K562 (cell line): ENCODE results near the gene CCDC85A. TPM values are rescaled to one million over a fixed set of nuclear protein-coding genes. Genes with fewer than 3 reads are reported as not detected.

Experiments used
- ATAC-seq: fragments of 200-7000 bp; cut with Tn5 transposase; 3 replicates; pipeline ENCODE4 v1.9.1; 2020; ENCODE audit warnings: moderate library complexity
- BruUV-seq: library from RNA; stranded (reverse); fragments of 400-500 nt; replicated peaks from 2 replicates; lab custom pipeline; 2021; lab: Mats Ljungman, UMichigan
- CTCF ChIA-PET: fragments of 300-600 bp; formaldehyde crosslinking; extraction: SDS; loops from one replicate; lab custom pipeline; 2021; ENCODE audit warnings: low intra/inter-chr PET ratio; lab: Yijun Ruan, JAX
- POLR2A ChIA-PET: fragments of 300-600, 350-650 bp; sonication (Branson Sonifier 250); formaldehyde crosslinking; extraction: SDS; loops from one replicate; lab custom pipeline; 2021; ENCODE audit warnings: antibody characterized with exemption, inconsistent platforms; lab: Yijun Ruan, JAX
- DNase-seq, 4 experiments: peaks; one replicate each; pipeline versions ENCODE4 v3.0.0 to v3.0.0-alpha.2; 2011 to 2018; ENCODE audit warnings: low spot score in 3 of 4, mixed read lengths in 3 of 4; ENCODE audit errors: extremely low read depth in 1 of 4
- FAIRE-seq: peaks from 2 replicates; lab custom pipeline; 2011; peaks lifted over from hg19 to GRCh38; lab: Jason Lieb, UNC
- H2AFZ ChIP-seq: 2 replicates; pipeline ENCODE4 v1.6.0; 2011; ENCODE audit warnings: low read depth, low read length, control low read depth, inconsistent platforms
- H3K27ac ChIP-seq: fragments of 200-600 bp; 3 replicates; pipeline ENCODE4 v1.8.0; 2011; ENCODE audit warnings: low read depth, mild to moderate bottlenecking, control low read depth, inconsistent platforms, low read length, moderate library complexity, mixed read lengths; ENCODE audit errors: extremely low read depth
- H3K27me3 ChIP-seq, 2 experiments: fragments of 300-600 bp in 1 of 2; 2 replicates in 1 of 2; 3 replicates in 1 of 2; pipeline versions ENCODE4 v1.6.0 to v1.8.0; 2011; ENCODE audit warnings: inconsistent platforms in 2 of 2, low read length in 2 of 2, mild to moderate bottlenecking in 1 of 2, mixed read lengths in 1 of 2, moderate library complexity in 1 of 2; ENCODE audit not compliant: control insufficient read depth in 2 of 2, insufficient read depth in 2 of 2
- H3K36me3 ChIP-seq: fragments of 300-600 bp; 3 replicates; pipeline ENCODE4 v1.8.0; 2011; ENCODE audit warnings: mild to moderate bottlenecking, low read length, inconsistent platforms; ENCODE audit not compliant: control insufficient read depth, insufficient read depth
- H3K4me1 ChIP-seq, 2 experiments: fragments of 200-600 bp in 1 of 2; replicated peaks in 1 of 2; 2 replicates in 1 of 2; 3 replicates in 1 of 2; pipeline versions ENCODE4 v1.5.1 to v1.8.0; 2011; ENCODE audit warnings: inconsistent platforms in 2 of 2, low read length in 2 of 2, mild to moderate bottlenecking in 1 of 2, mixed read lengths in 1 of 2, moderate library complexity in 1 of 2; ENCODE audit not compliant: control insufficient read depth in 2 of 2, insufficient read depth in 2 of 2
- H3K4me2 ChIP-seq: 2 replicates; pipeline ENCODE4 v1.6.1; 2011; ENCODE audit warnings: low read length, control low read depth, inconsistent platforms, mixed read lengths; ENCODE audit not compliant: insufficient read depth
- H3K4me3 ChIP-seq: fragments of 200-600 bp; sonication (generic), shearing (Covaris generic); 2 replicates; pipeline ENCODE4 v1.5.1; 2016; ENCODE audit warnings: control low read depth, inconsistent platforms
- H3K79me2 ChIP-seq: fragments of 200-600 bp; 3 replicates; pipeline ENCODE4 v1.8.0; 2011; ENCODE audit warnings: low read length, inconsistent platforms; ENCODE audit not compliant: control insufficient read depth, insufficient read depth
- H3K9ac ChIP-seq, 2 experiments: 2 replicates each; pipeline versions ENCODE4 v1.6.0 to v1.6.1; 2011; ENCODE audit warnings: low read depth in 2 of 2, low read length in 2 of 2, control low read depth in 1 of 2, inconsistent platforms in 1 of 2, mild to moderate bottlenecking in 1 of 2, mixed read lengths in 1 of 2; ENCODE audit not compliant: insufficient read depth in 1 of 2
- H3K9me1 ChIP-seq: one replicate; pipeline ENCODE4 v1.6.0; 2011; ENCODE audit warnings: inconsistent platforms, mild to moderate bottlenecking, low read length, moderate library complexity; ENCODE audit not compliant: control insufficient read depth, insufficient read depth
- H3K9me3 ChIP-seq: replicated peaks from 2 replicates; pipeline ENCODE4 v1.5.1; 2011; ENCODE audit warnings: low read depth, low read length, inconsistent platforms; ENCODE audit not compliant: control insufficient read depth, insufficient read depth
- H4K20me1 ChIP-seq: replicated peaks from 2 replicates; pipeline ENCODE4 v1.6.1; 2011; ENCODE audit warnings: low read length, inconsistent platforms, mixed read lengths; ENCODE audit not compliant: control insufficient read depth, insufficient read depth
- FOXJ2 ChIP-seq: fragments of 200-800 bp; sonication (Bioruptor generic); IDR thresholded peaks from 2 replicates; pipeline ENCODE4 v1.6.1; 2016; ENCODE audit warnings: missing genetic modification characterization, missing compliant biosample characterization
- GTF2A2 ChIP-seq: IDR thresholded peaks from 2 replicates; pipeline ENCODE4 v1.6.1; 2016; ENCODE audit warnings: mild to moderate bottlenecking, missing genetic modification characterization, missing compliant biosample characterization
- HOMEZ ChIP-seq: fragments of 250-450 bp; sonication (Bioruptor Pico); IDR thresholded peaks from 2 replicates; pipeline ENCODE4 v1.4.0; 2020; ENCODE audit warnings: mild to moderate bottlenecking, moderate library complexity
- NCOA6 ChIP-seq: fragments of 450-650 bp; IDR thresholded peaks from 2 replicates; pipeline ENCODE4 v1.6.1; 2017; ENCODE audit warnings: mild to moderate bottlenecking
- PHF20 ChIP-seq: fragments of 450-650 bp; IDR thresholded peaks from 2 replicates; pipeline ENCODE4 v1.6.1; 2018; ENCODE audit not compliant: partially characterized antibody
- SRSF1 ChIP-seq: fragments of 200-400 bp; formaldehyde crosslinking; IDR thresholded peaks from 2 replicates; pipeline ENCODE4 v1.6.1; 2017; ENCODE audit warnings: mild to moderate bottlenecking, low read depth, low read length, moderate library complexity
- ZBTB8A ChIP-seq: fragments of 450-650 bp; IDR thresholded peaks from 2 replicates; pipeline ENCODE4 v1.6.1; 2018; ENCODE audit warnings: mild to moderate bottlenecking, moderate library complexity; ENCODE audit not compliant: partially characterized antibody
- WGBS: fragments of 100-300 bp; shearing (Covaris generic); methylation state at CpG from one replicate; pipeline ENCODE4 v1.1.6; 2016; ENCODE audit warnings: low coverage, mixed read lengths; ENCODE audit not compliant: insufficient coverage; ENCODE audit errors: missing lambda C conversion rate; 5-methylcytosine and 5-hydroxymethylcytosine counted together
- in situ Hi-C: fragments of 300-500 bp; cut with MboI; formaldehyde crosslinking; loops from 4 replicates; pipeline ENCODE4 v1.15.0; 2018; ENCODE audit warnings: inconsistent platforms, mixed read lengths
- intact Hi-C: fragments of 100-400 bp; cut with micrococcal nuclease; formaldehyde crosslinking; loops from 2 replicates; pipeline ENCODE4 v1.14.2; 2022
- polyA plus RNA-seq, 8 experiments: library from polyadenylated mRNA; depleted of rRNA in 4 of 8; stranded (reverse) in 5 of 8; unstranded in 3 of 8; fragments of >200 nt; fragmentation: Nextera tagmentation in 2 of 8; fragmentation: Illumina TruSeq in 1 of 8; extraction: Ambion mirVana in 2 of 8; extraction: Trizol in 1 of 8; gene quantifications; 2 replicates each; pipeline versions ENCODE4 v1.2.1 to v1.2.3, GENCODE V29; 2011 to 2014; ENCODE audit warnings: inconsistent platforms in 1 of 8, missing spikeins in 1 of 8
- total RNA-seq, 7 experiments: library from RNA; depleted of rRNA in 6 of 7; stranded (reverse); fragments of >200 nt in 6 of 7; fragmentation: Illumina TruSeq in 2 of 7; extraction: Trizol in 2 of 7; gene quantifications; 2 replicates each; pipeline versions ENCODE4 v1.2.1 to v1.2.3, GENCODE V29; 2011 to 2021; ENCODE audit warnings: low replicate concordance in 1 of 7

Gene CCDC85A
- total and polyA plus RNA-seq, 9 of the 15 experiments (the other 6 are each of a cell fraction or from before 2014, with no cell fraction given): 0.03 to 0.14 (median 0.10) TPM; not detected in 5

- intact Hi-C loops (no loop called here), in situ Hi-C loops (no loop called here)
- WGBS: 0% methylated on average over 5 of the region's 5 CpGs
- Histone ChIP-seq H3K79me2 (no peaks in the 10 kb centered on the region), H3K4me3 (no peak overlapping the region), H3K27me3 (no peaks in the 10 kb centered on the region), H3K36me3 (no peaks in the 10 kb centered on the region), H4K20me1 (no peaks in the 10 kb centered on the region), H2AFZ (no peak overlapping the region), H3K4me1 (no peaks in the 10 kb centered on the region), H3K9me3 (no peaks in the 10 kb centered on the region), H3K4me2 (no peak overlapping the region), H3K9ac (no peak overlapping the region), H3K9me1 (no peaks in the 10 kb centered on the region), H3K27ac (no peak overlapping the region)
- ChIA-PET CTCF (no interaction called here), POLR2A (interaction anchor here (0.6 kb wide), 1 partner anchor 63 kb away, joined by 3 read pairs; no protein-coding TSS in a partner anchor)
- no peak for FAIRE-seq
- TF ChIP-seq PHF20 (no peak), FOXJ2 (tag) (no peak), HOMEZ (CRISPR knock-in tag) (no peak), ZBTB8A (no peak), NCOA6 (no peak), GTF2A2 (tag) (no peak), SRSF1 (no peak)
- BruUV-seq: no TSS peak
- ATAC-seq: no peak
- DNase-seq: no peak
Observed at GRCh38 chr2:56266761-56267414, 83.1 kb downstream of the CCDC85A start.
